Rectal smooth muscle tissue (tissue), 1 donor: ENCODE measurements around the gene RALGAPA2.

Experiments used
- H3K27ac ChIP-seq: one replicate; pipeline ENCODE4 v1.7.0; 2013; ENCODE audit warnings: low read depth, low read length, inconsistent platforms
- H3K27me3 ChIP-seq: one replicate; pipeline ENCODE4 v1.7.0; 2013; ENCODE audit warnings: low read length; ENCODE audit not compliant: control insufficient read depth, insufficient read depth
- H3K36me3 ChIP-seq: one replicate; pipeline ENCODE4 v1.7.0; 2013; ENCODE audit warnings: low read length; ENCODE audit not compliant: control insufficient read depth, insufficient read depth
- H3K4me1 ChIP-seq: one replicate; pipeline ENCODE4 v1.7.0; 2013; ENCODE audit warnings: low read length; ENCODE audit not compliant: control insufficient read depth, insufficient read depth
- H3K4me3 ChIP-seq: one replicate; pipeline ENCODE4 v1.7.0; 2013; ENCODE audit warnings: low read length
- H3K9ac ChIP-seq: one replicate; pipeline ENCODE4 v1.7.0; 2013; ENCODE audit warnings: low read length

Gene RALGAPA2

GRCh38 chr20:20712004-20712473 is 405 bp downstream of the RALGAPA2 start:
- peak overlapping the region; percentile 91 for H3K4me3 ChIP-seq
- peak overlapping the region; percentile 62 for H3K9ac ChIP-seq
- peaks cover 2% of the 10 kb centered on the region for H3K36me3 ChIP-seq
- H3K4me1 ChIP-seq, result peaks cover 5% of the 10 kb centered on the region
- H3K27ac ChIP-seq, result peak overlapping the region; percentile 94
- no peaks in the 10 kb centered on the region for H3K27me3 ChIP-seq

GRCh38 chr20:20711413-20711812 is 1.0 kb downstream of the RALGAPA2 start:
- H3K4me1 ChIP-seq, result peaks cover 5% of the 10 kb centered on the region
- H3K4me3 ChIP-seq, result peak overlapping the region; percentile 91
- H3K9ac ChIP-seq, result peak overlapping the region; percentile 62
- no peaks in the 10 kb centered on the region for H3K27me3 ChIP-seq
- peaks cover 2% of the 10 kb centered on the region for H3K36me3 ChIP-seq
- no peak overlapping the region for H3K27ac ChIP-seq

- Histone ChIP-seq H3K4me1 (peaks cover 5% of the 10 kb centered on the region), H3K27ac (no peak overlapping the region), H3K4me3 (peak overlapping the region; percentile 91), H3K9ac (no peak overlapping the region), H3K27me3 (no peaks in the 10 kb centered on the region), H3K36me3 (peaks cover 2% of the 10 kb centered on the region)
Observed at GRCh38 chr20:20710443-20711315, 1.8 kb downstream of the RALGAPA2 start.

- H3K36me3 ChIP-seq, result peaks cover 2% of the 10 kb centered on the region
- H3K9ac ChIP-seq, result no peak overlapping the region
- no peaks in the 10 kb centered on the region for H3K27me3 ChIP-seq
- no peak overlapping the region for H3K27ac ChIP-seq
- H3K4me3 ChIP-seq, result no peak overlapping the region
- peaks cover 5% of the 10 kb centered on the region for H3K4me1 ChIP-seq
Observed at GRCh38 chr20:20709887-20710286, 2.6 kb downstream of the RALGAPA2 start.

GRCh38 chr20:20706285-20706684 is 6.2 kb downstream of the RALGAPA2 start:
- H3K4me3 ChIP-seq, result no peak overlapping the region
- no peak overlapping the region for H3K27ac ChIP-seq
- no peak overlapping the region for H3K9ac ChIP-seq
- H3K27me3 ChIP-seq, result no peaks in the 10 kb centered on the region
- peaks cover 2% of the 10 kb centered on the region for H3K36me3 ChIP-seq
- no peaks in the 10 kb centered on the region for H3K4me1 ChIP-seq

GRCh38 chr20:20702330-20703245 is 9.9 kb downstream of the RALGAPA2 start:
- no peaks in the 10 kb centered on the region for H3K27me3 ChIP-seq
- no peak overlapping the region for H3K4me3 ChIP-seq
- H3K4me1 ChIP-seq, result no peaks in the 10 kb centered on the region
- H3K36me3 ChIP-seq, result peaks cover under 1% of the 10 kb centered on the region
- no peak overlapping the region for H3K9ac ChIP-seq
- H3K27ac ChIP-seq, result no peak overlapping the region

- no peak overlapping the region for H3K27ac ChIP-seq
- no peak overlapping the region for H3K4me3 ChIP-seq
- H3K36me3 ChIP-seq, result no peaks in the 10 kb centered on the region
- H3K4me1 ChIP-seq, result no peaks in the 10 kb centered on the region
- H3K9ac ChIP-seq, result no peak overlapping the region
- H3K27me3 ChIP-seq, result no peaks in the 10 kb centered on the region
Observed at GRCh38 chr20:20699917-20700316, 12.5 kb downstream of the RALGAPA2 start.

- no peaks in the 10 kb centered on the region for H3K27me3 ChIP-seq
- H3K9ac ChIP-seq, result no peak overlapping the region
- H3K36me3 ChIP-seq, result no peaks in the 10 kb centered on the region
- no peak overlapping the region for H3K27ac ChIP-seq
- no peaks in the 10 kb centered on the region for H3K4me1 ChIP-seq
- H3K4me3 ChIP-seq, result no peak overlapping the region
Observed at GRCh38 chr20:20699144-20699543, 13.3 kb downstream of the RALGAPA2 start.

GRCh38 chr20:20697325-20697845 is 15.1 kb downstream of the RALGAPA2 start:
- H3K9ac ChIP-seq, result no peak overlapping the region
- H3K27me3 ChIP-seq, result no peaks in the 10 kb centered on the region
- no peak overlapping the region for H3K4me3 ChIP-seq
- no peaks in the 10 kb centered on the region for H3K36me3 ChIP-seq
- no peak overlapping the region for H3K27ac ChIP-seq
- no peaks in the 10 kb centered on the region for H3K4me1 ChIP-seq

GRCh38 chr20:20695250-20695816 is 17.1 kb downstream of the RALGAPA2 start:
- Histone ChIP-seq H3K4me3 (no peak overlapping the region), H3K27me3 (no peaks in the 10 kb centered on the region), H3K27ac (no peak overlapping the region), H3K9ac (no peak overlapping the region), H3K36me3 (no peaks in the 10 kb centered on the region), H3K4me1 (no peaks in the 10 kb centered on the region)

GRCh38 chr20:20694591-20694990 is 17.9 kb downstream of the RALGAPA2 start:
- Histone ChIP-seq H3K4me3 (no peak overlapping the region), H3K27me3 (no peaks in the 10 kb centered on the region), H3K9ac (no peak overlapping the region), H3K4me1 (no peaks in the 10 kb centered on the region), H3K27ac (no peak overlapping the region), H3K36me3 (no peaks in the 10 kb centered on the region)

GRCh38 chr20:20692587-20692986 is 19.9 kb downstream of the RALGAPA2 start:
- H3K4me1 ChIP-seq, result no peaks in the 10 kb centered on the region

More at GRCh38 chr20:20692587-20692986, 19.9 kb downstream of the RALGAPA2 start:
- Histone ChIP-seq H3K36me3 (no peaks in the 10 kb centered on the region), H3K27ac (no peak overlapping the region), H3K9ac (no peak overlapping the region), H3K4me3 (no peak overlapping the region), H3K27me3 (no peaks in the 10 kb centered on the region)
